ENCODE results near the gene DEK.
"Not testable (repeated sequence)": the region's sequence is repeated elsewhere in the genome, so short reads cannot be mapped to it uniquely, and the experiment has no call there.

Gene DEK

DNA sequence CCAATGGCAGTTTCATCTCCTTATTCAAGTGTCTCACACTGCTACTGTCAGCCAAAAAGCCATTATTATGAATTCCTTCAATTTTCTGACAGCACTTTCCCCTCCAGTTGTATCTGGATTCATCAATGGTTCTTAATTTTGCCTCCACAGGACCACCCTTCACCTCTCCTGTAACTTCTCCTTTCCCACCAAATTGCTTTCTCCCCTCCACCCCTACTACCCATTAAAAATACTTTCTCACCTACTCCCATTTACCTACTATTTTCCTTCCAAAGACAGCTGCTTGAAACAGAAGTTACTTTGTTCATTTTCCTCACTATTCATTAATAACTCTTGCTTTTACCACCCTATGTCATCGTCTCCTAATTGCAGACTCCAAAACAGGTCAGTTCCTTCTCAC is 29.8 kb downstream of the DEK start:
- no peak for DNase-seq

- DNase-seq = not testable (repeated sequence)
Measured at GRCh38 chr6:18233770-18234169, 30.6 kb downstream of the DEK start.

GRCh38 chr6:18231856-18232255 is 32.5 kb downstream of the DEK start:
- DNase-seq = not testable (repeated sequence)

DNA sequence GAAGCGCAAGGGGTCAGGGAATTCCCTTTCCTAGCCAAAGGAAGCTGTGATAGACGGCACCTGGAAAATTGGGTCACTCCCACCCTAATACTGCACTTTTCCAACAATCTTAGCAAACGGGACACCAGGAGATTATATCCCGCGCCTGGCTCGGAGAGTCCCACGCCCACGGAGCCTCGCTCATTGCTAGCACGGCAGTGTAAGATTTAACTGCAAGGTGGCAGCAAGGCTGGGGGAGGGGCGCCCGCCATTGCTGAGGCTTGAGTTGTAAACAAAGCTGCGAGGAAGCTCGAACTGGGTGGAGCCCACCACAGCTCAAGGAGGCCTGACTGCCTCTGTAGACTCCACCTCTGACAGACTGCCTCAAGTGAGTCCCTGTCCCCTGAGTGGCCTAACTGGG is 35.7 kb downstream of the DEK start:
- not testable (repeated sequence) for DNase-seq

DNA sequence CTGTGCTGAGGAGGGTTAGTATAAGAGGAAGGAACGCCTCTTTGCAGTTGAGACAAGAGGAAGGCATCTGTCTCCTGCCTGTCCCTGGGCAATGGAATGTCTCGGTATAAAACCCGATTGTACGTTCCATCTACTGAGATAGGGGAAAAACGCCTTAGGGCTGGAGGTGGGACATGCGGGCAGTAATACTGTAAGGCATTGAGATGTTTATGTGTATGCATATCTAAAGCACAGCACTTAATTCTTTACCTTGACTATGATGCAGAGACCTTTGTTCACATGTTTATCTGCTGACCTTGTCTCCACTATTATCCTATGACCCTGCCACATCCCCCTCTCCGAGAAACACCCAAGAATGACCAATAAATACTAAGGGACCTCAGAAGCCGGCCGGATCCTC is 37.2 kb downstream of the DEK start:
- not testable (repeated sequence) for DNase-seq

GRCh38 chr6:18226451-18227105 is 37.8 kb downstream of the DEK start:
- peak; percentile 64 for DNase-seq

DNA sequence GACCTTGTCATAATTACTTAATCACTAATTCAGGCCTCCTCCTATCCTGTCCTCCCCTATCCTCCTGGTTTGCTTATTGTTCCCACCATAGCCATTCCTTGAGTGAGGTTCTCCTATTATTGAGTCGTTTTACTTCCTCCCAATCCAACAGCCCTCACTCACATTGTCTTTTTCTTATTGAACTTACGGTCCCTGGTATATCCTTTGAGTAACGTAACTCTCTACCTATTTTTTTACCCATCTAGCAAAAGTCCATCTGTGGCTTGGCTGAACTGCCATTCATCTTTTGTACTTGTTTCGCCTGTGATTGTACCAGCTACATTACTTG is 43.1 kb downstream of the DEK start:
- DNase-seq = no peak

DNA sequence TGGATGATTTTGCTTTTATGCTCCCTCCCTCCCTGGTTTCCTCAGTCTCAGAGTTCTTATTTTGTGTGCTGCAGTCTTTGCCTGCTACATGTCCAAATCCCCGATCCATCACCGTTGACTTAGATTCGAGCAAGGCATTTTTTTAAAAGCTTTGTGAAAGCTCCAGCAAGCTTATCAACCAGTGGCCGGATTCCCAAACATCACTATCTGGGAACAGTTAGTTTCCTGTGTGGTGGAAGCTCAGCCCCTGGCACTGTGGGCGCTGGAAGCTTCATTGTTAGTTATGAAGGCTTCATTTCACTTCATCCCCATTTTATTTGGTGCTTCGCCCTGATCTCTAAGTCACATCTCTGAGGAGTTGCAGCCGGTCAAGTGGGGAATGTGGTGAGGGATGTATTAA is 44.7 kb downstream of the DEK start:
- no peak for DNase-seq

DNA sequence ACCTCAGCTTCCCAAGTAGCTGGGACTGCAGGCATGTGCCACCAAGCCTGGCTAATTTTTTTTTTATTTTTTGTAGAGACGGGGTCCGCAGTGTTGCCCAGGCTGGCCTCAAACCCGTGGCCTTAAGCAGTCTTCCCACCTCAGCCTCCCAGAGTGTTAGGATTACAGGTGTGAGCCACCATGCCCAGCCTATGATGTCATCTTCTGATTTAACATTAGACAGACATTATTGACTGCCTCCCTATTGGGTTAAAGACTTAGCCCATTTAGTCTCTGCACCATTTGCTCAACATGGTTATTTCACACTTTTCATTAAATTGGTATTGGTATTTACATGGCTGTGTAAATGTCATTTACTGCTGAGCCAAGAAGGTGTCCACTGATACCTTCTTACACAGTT is 46.1 kb downstream of the DEK start:
- DNase-seq = no peak

- DNase-seq = no peak
Measured at GRCh38 chr6:18216411-18216810, 47.9 kb downstream of the DEK start.

GRCh38 chr6:18215436-18215835 is 48.9 kb downstream of the DEK start:
- no peak for DNase-seq

DNA sequence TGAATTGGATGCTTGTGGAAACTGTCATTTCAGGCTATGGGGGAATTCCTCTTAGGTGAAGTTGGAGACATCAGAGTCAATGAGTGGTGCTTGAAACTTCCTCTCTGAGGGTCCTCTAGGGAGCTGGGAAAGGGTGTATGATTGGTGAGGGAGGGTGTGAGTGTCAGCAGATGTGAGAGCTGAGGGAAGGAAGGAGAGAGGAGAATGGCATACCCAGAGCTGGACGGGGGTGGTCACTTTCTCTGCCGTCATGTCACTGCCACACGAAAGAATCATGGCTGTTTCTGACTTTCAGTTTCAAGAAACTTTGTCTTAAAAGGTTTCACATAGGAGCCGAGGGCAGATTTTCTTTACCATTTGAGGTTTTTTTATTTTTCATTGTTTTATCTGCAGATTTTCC is 50.3 kb downstream of the DEK start:
- no peak for DNase-seq

GRCh38 chr6:18213439-18213838 is 50.9 kb downstream of the DEK start:
- no peak for DNase-seq

GRCh38 chr6:18212231-18212630 is 52.1 kb downstream of the DEK start:
- DNase-seq = no peak

DNA sequence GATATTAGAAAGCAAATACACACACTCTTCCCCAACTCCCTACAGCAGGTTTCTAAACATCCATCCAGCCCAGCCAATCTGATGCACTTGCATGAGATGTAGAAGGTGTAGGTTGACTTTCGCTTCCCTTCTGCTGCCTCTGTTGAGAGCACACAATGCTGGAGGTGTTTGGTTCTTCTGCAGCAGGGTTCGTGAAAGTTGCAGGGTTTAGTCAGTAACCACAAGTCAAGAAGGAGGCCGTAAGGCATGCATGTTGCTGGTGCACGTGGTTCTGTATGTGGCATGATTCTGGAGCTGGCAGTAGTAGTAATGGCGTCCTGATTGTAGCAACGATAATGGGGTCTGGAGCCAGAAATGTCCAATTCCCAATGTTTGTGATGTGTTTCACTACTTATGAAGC is 53.0 kb downstream of the DEK start:
- DNase-seq = no peak

GRCh38 chr6:18210707-18211106 is 53.6 kb downstream of the DEK start:
- DNase-seq = no peak

DNA sequence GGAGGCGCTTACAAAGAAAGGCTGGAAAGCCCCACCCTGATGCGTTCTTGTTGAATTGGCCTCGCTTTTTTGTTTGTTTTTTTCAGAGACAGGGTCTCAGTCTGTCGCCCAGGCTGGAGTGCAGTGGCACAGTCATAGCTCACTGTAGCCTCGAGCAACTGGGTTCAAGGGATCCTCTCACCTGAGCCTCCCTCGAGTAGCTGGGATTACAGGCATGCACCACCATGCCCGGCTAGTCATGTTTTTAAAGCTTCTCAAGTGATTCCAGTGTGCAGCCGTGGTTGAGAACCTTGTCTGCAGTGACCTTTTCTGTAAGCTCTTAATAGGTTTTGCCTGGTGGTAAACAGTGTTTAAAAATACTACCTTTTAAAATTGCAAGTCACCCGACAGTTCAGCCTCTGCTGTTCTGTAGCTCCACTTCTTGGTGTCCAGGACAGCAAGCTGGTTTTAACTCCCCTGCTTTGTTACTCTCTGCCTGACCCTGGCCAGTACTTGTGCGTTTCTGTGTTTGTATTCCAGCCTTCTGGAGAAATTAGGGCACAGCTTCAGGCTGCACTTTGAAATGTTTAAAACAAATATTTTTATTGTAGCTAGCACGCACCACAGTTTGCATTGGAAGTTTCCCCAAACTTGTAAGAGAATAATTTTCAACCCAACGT is 54.7 kb downstream of the DEK start:
- no peak for DNase-seq

- DNase-seq = not testable (repeated sequence)
Measured at GRCh38 chr6:18208778-18209177, 55.6 kb downstream of the DEK start.

DNA sequence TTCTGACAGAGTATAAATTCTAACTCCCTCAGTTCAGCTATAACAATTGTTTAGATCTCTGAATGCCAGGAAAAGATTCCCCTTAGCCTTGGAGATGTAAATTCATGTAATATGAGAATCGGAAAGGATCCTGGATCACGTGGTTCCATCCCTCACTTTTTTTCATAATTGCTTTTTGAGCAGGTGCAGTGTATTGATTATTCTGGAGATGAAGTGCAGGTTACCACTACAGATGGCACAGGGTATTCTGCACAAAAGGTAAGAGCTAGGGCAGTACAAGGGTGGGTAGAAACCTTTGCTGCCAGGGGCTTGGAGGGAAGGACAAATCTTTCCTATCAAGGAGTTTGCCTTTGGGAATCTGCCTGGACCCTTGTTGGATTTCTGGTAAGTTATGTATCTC is 56.4 kb downstream of the DEK start:
- no peak for DNase-seq

GRCh38 chr6:18207438-18207837 is 56.9 kb downstream of the DEK start:
- DNase-seq = no peak

GRCh38 chr6:18206591-18206990 is 57.7 kb downstream of the DEK start:
- DNase-seq = no peak

DNA sequence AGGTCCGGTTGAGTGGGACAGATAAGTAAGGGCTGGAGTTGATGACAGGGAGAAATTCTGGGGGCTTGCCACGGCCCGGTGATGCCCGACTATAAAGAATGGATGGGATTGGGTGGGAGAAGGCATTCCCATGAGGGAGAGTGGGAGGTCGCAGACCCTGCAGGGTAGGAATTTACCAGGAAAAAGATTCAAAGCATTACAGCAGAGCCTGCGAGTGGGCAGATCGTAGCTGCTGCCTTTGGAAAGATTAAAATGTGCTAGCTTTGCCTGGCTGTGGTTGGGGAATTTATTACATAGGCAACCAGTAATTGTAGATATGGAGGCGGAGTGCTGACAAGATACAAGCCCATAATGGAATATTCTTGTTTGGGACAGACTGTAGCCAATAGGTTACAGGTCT is 59.6 kb downstream of the DEK start:
- DNase-seq = no peak

DNA sequence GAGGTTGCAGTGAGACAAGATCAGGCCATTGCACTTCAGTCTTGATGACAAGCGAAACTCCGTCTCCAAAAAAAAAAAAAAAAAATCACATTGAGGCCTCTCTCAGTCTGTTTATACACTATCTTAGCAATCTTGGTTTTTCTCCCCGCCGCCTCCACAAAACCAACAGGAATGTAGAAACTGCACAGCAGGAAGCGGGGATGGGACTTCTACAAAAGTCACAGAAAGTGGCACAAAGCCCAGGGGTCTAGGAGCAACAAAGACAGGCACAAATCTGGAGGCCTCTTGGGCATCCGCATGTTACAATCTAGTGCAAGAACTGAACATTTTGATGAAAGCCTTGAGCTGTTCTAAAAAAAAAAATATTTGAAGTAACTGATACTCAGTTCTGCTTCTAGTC is 60.5 kb downstream of the DEK start:
- DNase-seq = no peak

DNA sequence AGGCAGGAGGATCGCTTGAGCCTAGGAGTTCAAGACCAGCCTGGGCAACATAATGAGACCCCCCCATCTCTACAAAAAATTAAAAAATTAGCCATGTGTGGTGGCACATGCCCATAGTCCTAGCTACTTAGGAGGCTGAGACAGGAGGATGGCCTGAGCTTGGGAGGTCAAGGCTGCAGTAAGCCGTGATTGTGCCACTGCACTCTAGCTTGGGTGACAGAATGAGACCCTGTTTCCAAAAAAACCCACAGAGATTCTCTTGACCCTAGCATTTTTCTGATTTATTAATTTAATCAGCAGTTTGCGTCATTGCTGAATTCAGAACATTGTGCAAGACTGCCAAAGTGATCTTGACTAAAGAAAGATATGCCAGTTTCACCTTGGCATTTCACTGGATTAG is 72.3 kb downstream of the DEK start:
- no peak for DNase-seq

- DNase-seq = no peak
Measured at GRCh38 chr6:18189196-18189595, 75.1 kb downstream of the DEK start.
